ENCODE measurements around the gene PSORS1C2.

The PSORS1C2 gene

DNA sequence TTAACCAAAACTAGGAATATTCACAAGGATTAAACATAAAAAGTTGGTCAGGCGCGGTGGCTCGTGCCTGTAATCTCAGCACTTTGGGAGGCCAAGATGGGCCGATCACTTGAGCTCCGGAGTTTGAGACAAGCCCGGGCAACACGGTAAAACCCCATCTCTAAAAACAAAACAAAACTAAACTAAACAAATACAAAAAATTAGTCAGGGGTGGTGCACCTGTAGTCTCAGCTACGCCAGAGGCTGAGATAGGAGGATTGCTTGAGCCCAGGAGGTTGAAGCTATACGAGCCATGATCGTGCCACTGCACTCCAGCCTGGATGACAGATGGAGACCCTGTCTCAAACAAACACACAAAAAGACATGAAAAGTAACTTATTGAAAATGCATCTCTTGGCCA lies 3.2 kb downstream of the PSORS1C2 start:
- no peak for DNase-seq

DNA sequence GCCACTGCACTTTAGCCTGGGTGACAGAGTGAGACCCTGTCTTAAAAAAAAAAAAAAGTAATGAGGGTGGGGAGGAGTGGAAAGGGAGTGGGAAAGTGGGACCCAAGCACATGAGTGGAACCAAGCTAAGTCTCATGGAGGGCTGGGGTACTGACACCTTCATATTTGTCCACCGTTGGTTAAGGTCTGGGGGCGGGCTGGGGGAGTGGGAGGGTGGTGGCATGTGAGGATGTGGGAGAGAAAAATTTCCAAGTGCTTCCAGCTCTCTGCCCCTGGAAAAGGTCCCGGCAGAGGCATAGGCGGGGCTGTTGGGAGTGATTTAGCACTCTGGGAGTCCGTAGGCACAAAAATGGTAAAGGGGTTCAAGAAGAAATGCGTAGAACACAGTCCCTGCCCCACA lies 6.1 kb downstream of the PSORS1C2 start:
- DNase-seq: no peak

DNA sequence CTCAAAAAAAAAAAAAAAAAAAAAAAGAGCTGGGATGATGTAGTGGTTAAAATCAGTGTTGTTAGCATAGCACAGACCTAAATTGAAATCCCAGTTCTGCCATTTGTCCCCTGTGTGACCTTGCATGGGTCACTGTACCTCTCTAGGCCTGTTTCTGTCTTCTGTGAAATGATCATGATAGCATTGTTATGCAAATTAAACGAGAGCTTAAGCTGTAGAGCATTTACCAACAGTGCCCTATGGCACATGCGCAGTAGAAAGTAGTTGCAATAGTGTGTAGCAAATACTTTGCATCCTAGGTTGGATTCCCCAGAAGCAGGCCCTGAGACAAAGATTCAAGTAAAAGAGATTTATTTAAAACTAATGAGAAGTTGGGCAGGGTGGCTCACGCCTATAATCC lies 7.3 kb downstream of the PSORS1C2 start:
- no peak for DNase-seq

DNA sequence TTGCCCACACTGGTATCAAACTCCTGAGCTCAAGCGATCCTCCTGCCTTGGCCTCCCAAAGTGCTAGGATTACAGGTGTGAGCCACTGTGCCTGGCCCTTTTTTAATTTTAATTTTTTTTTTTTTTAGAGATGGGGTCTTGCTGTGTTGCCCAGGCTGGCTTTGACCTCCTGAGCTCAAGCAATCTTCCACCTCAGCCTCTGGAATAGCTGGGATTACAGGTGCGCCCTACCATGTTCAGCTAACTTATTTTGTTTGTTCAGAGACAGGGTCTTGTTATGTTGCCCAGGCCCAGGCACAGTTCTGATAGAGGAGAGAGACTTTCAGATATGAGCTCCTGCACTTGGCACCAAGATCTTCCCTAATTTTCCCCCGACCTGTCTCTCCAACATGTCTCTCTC lies 8.1 kb downstream of the PSORS1C2 start:
- DNase-seq: no peak

DNA sequence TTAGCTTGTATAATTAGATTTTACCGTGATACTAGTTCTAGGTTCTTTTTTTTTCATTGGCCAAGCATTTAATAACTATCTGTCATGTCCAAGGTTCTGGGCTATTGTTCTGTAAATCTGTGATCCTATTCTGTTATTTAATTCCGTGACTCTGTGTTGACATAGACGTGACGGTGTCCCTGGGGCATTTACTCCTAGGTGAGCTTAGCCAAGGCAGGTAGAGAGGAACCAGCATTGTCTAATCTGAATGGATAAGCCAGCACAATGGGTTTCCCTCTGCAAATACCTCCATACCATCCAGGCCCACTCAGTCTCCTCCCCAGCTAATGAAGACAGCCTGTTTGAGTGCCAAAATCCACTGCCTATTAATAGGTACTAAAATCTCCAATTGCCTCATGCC lies 9.7 kb downstream of the PSORS1C2 start:
- no peak for DNase-seq

DNA sequence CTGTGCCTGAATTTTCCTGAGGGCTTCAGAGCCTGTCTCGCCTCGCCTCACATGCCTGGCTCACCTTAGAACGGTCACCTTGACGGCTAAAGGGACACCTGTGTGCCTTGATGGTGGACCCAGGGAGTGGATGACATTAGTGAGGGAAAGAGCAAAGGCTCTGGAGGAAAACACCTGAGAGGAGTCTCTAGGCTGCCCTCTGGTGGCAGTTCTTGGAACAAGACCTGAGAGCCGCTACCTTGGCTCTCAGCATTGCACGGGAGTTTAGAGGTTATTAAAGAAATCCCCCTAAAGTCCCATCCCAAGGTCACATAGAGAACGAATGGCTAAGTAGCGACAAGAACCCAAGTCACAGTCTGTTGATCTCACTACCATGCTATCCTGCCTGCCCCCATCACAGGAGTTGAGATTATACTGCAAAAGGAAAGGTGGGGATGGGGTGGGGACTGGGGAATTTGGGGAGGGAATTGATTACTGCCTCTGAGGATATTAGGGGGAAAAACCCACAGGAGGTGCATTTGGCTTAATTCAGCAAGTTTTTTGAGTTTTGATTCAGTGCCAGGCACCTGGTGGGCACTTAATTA lies 10.7 kb downstream of the PSORS1C2 start:
- DNase-seq: no peak

DNA sequence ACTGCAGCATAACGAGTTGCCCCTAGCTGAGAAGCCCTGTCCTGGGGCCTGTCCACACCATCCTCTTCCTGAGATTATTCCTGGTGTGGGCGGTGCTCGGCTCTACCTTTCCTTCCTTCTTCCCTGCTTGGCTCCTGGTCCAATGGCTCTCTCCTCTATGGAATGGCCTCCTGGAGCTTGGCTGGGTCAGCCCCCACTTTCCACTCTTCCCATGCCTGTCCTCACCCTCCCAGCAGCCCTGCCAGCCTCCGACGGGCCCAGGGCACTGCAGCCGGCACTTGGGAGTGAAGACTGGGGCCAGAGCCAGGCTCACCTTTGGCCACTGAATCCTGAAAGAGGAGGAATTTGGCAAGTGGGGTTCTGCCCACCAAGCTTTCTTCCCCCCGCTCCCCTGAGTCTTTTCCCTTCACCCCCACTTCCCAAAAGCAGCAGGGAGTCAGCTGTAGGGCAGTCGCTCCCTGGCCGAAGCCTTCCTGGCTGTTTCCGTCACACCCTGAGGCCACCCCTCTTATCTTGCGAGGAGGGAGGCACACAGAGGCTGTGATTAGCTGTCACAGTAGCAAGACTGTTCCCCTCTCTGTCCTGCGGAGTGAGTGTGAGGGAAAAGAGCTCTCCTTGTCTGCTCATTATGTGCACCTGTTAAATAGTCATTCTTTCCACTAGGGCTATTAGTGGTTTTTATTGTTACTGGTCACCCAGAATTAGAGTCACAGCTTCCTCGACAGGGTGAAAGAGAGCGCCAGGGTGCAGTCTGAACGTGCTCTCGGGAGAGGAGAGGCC lies 12.3 kb downstream of the PSORS1C2 start:
- DNase-seq: no peak

DNA sequence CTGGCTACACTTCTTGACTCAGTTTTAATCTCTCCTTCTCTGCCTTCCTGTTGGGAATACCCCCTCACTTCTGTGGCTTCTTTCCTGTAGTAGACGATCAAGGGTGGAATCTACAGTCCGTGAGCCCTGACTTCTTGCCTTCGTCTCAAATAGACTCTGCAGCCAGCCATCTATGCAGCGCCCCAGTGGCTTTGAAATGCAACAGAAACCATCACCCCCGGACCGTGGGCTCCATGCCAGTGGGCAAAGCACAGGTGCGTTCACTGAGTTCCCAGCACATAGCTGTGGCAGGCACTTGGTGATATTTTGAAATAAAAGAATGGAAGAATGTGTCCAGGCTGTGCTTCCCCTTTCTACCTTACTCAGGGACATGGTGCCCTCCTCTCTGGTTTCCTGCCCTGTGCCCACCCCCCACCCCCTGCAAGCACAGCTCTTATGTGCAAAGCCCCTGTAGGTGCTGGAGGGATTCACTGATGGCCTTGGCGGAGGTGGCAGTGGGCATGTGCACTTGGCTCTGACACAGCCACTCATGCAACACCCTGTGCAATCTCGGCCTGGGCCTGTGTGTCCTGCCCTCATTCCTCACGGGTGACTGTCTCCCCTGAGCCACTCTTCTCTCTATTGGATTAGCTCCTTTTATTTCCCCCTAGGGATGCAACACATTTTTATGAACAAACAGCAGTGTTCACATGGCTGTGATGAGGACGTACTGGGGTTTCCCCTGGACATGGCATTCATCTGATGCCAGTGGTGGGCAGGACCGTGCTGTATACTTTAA lies 13.1 kb downstream of the PSORS1C2 start:
- no peak for DNase-seq

DNA sequence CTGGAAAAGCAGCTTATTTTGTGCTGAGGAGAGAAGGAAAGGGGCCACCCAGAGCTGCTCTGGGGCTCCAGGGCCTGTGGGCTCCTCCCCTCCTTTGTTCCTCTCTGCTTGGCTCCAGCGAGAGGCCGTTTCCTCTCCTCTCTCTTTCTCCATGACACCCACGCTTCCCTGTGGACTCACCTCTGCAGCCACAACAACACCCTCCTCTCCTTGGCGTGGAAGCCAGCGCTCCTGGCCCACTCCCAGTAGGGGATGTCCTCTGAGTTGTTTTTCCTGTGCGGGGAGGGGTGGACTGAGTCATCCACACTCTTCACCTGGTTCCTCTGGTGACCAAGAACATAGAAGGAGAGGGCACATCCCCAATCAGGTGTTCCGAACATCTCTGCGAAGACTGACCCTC lies 13.7 kb downstream of the PSORS1C2 start:
- no peak for DNase-seq

DNA sequence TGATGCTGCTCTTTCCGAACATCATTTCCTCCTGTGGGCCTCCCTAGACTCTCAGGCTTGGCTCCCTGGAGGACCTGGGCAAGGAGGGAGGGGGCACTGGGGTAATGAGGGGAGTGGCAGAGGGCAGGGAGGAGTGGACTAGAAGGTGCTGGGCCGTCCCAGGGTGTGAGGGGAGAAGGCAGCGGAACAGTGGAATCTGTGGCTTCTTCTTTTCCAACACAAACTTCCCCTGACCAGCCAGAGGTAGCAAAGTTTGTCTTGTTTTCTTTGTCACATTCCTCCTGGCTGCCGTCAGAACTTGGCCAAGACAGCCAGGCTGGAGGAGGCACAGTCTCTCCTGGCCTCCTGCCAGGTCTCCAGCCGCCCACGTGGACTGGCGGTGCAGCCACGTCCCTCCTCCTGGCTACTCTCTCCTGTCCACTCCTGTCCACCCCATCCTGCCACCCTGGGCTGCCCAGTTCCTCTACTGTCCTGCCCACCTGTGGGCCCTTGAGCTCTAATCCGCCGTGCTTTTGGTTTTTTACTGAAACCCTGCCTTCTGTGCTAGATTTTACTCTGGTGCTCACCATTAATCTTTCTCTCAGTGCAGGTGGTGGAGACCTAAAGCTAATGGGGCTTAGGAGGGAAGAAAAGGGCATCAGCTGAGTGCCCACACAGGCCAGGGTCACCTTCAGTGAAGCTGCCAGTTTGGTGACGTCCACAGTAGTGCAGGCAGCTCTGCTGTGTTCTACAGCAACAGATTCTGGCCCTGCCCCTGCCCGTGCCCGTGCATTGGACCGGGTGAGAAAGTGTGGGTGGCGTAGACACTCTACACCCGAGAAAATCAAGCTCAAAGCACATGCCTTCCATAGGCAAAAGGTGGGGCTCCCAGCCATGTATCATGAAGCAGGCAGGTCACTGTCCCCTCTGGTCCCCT lies 15.8 kb downstream of the PSORS1C2 start:
- DNase-seq: no peak

DNA sequence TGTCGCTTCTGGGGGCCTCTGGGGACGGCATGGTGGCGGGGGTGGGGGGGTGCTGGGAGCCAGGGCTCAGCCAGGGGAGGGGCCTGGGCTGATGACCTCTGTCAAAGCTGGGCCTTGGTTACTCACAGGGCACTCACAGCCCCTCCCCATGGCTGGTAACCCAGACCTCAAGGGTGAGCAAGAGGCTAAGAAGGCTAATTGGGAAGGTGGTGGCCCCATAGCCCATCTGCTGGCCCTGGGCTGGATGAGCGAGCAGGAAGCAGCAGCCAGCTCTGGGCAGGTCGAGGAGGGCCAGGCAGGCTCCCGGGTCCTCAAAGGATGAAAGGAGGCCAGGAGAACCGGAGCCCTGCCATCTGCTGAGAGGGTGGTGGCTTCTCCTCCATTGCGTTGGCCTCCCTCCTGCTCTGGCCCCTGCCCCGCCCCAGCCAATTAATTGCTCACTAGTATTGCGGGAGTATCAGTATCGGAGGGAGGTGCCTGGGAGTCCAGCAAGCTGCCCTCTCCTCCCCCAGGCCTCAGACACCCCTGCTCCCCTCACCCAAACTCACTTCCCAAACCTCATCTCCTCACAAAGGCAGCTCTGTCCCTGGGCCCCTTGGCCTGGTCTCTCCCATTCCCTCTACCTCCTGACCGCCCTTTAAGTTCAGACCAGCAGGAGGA lies 17.6 kb downstream of the PSORS1C2 start:
- no peak for DNase-seq

DNA sequence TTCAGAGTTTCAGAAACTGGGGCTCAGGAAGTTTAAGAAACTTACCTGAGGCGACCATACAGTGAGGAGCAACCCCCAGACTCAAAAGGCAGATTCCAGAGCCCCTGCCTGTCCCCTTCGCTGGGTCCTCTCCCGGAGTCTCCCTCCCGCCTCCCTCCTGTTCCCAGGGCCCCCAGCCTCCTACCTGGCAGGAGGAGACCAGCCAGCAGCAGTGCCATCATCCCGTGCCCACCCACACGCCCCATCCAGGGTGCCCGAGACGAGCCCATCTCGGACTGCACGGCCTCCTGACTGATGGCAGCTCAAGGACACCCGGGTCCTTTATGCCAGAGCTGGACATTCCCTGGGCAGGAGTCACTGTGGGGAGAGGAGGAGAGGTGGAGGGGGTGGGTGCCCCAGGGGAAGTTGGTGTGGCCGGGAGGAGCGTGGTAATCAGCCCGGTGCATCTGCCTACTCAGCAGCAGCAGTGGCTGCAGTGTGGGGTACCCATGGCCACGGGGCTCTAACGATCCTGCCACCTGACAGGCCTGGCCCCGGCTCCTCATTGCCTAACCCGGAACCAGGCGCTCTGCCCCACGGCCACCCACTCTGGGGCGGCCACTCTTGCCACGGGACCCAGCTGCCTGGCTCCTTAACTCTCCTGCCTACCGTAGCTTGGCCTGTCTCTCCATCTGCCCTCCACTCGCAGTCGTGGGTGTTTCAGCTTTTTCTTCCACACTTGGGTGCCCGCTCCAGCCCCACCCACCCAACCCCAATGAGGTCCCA lies 18.5 kb downstream of the PSORS1C2 start, which contains the start of gene CDSN:
Gene CDSN, minus strand, starts transcription at position 296 of the 765 bp plus-strand sequence. Its CDS starts 27 bp downstream, at position 269.
- DNase-seq: no peak

DNA sequence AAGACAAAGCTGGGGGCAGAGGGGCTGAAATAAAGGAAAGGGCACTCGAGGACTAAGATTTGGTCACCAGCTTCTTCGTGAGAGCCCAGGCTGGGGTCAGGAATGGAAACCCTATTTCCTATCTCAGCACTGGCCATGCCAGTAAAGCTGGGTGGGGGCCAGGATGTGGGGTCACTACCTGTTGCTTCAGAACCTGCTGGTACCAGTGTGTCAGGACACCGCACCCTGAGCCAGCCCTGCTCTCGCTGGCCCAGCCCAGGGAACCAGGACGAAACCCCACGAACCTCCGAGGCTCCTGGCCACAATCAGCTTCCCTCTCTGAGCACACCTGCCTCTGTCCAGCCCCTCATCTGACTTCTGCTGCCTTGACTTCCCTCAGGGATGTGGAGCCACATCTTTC lies 20.7 kb downstream of the PSORS1C2 start:
- DNase-seq: no peak

DNA sequence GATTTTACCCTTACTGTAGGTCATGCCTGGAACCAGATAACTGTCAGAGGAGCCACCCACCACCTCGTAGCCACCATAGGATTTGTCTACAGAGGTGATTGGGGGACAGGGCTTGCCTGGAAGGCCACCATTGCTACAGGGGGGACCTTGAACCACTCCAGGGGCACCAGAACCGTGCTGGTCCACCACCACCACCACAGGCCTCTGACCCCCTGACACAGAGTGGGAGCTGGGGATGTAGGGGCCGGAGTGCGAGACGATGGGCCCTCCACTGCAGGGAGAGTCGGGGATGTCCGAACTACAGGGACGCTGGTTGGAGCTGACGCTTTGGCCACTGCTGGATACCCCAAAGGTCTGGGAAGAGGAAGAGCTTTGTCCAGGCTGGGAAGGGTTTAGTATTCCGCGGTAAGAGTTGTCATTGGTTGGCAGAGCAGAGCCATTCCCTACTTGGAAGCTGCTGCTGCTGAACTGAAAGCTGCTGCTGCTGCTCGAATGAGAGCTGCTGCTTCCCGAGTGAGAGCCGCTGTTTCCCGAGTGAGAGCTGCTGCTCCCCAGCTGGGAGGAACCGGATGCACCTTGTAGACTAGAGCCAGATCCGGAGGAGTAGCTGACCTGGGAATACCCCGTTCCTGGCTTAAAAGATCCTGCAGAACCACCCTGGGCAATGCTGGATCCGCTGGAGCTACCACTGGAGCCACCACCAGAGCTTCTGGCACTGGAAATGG lies 22.0 kb downstream of the PSORS1C2 start:
- DNase-seq: no peak

DNA sequence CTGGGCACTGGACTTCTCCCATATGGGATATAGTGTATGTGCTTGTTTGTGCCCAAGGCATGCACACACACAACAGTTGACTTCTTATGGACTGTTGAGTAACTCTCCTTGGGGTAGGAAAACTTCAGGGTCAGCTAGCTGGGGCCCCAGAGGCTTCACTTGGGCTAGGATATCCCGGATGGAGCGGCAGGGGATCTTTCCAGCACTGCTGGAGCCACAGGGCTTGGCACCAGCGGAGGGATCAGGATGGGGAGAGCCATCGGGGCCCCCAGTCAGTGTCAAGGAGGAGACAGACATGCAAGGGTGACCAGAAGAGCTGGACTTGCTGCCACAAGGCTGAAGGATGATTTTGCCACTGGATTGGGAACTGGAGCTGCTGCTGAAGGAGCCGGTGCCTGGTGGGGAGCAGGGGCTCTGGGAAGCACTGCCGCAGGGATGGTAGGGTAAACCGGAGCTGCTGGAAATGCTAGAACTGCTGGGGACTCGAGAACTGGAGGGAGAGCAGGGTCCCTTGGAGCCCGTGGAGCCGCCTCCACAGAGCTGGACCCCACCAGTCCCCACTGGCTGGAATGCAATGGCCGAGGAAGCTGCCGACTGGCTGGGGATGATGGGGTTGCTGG lies 22.8 kb downstream of the PSORS1C2 start:
- no peak for DNase-seq

DNA sequence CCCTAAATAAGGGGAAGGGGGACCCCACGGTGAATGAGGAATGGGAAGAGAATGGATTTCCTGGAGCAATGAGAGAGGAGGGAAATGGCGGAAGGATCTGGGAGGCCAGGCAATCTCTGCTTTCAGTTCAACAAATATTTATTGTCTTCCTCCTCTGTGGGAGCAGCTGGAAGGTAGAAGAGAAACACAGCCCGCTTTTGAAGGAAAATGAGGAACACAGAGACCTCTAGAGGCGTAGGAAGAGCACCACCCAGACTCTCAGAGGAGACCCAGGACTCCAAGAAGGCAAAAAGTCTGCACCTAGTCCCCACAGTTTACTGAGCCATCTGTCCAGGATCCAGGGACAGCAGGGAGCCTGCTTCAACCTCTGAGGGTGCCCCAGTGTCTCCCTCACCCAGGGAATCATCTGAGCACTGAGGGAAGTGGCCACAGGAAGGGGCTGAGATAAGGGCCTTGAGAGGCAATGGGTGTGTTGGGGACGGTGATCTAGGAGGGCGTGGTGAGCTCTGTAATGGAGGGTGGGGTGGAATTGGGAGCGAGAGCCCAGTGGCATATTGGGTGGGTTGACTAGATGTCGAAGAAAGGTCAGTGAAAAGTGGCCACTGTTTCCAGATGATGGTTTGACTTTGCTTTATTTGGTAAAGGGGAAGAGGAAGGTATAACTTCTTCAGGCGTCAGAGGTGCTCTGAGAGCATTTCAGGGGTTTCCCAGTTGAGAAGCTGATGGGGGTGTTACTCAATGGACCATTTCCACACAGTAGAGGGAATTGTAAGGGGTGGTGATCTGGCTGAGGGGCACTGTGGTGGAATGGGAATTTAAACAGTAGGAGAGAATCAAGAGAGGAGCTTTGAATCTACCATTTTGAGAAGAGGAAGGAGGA lies 23.7 kb downstream of the PSORS1C2 start:
- DNase-seq: no peak

DNA sequence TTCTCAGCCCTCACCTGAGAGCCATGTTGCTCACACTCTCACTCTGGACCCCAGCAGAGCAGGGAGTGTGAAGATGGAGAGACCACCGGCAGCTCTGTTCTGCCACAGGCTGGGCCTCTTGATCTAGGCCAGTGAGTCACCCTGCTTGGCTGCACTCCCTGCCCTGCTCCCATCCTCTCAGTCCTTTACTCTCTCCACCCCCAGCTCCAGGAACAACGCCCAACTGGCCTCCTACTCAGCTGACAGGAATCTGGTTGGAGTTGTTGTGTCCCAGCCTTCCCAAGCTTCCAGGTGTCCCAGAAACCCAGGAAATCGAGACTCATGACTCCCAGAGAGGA lies 24.4 kb downstream of the PSORS1C2 start, which contains the start of gene PSORS1C1:
Gene PSORS1C1, plus strand, starts transcription at position 260 of the 338 bp plus-strand sequence. CDS start 14,833 bp downstream, outside the sequence.
- DNase-seq: no peak

DNA sequence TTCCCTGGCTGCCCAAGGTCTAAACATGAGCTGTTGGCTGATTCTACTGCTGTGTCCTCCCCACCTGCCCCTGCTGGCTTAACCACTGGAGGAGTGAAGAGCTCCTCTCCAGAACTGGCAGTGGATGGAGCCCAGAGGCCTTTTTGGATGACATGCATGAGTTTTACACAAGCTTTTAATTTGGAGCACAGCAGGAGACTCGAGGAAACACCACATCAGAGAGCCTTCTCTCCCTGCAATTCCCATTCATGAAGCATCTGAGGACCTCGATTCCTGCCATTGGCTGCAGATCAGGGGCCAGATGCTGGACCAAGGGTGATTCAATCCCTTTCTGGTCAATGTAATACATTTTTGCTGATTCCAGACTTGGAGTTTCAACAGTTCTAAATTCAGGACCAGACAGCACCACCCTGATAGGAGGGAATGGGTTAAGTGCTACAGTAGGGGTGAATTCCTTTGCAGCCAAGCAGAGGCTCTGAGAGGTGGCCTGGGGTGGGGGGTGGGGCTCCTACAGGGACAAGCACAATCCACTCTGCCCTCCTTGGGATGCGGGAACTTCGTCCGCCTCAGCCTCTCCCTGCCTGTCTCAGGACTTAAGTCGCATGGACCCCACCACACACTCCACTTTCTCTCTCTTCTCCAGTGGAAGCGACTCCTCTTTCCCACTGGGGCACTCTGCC lies 24.9 kb downstream of the PSORS1C2 start:
- no peak for DNase-seq

DNA sequence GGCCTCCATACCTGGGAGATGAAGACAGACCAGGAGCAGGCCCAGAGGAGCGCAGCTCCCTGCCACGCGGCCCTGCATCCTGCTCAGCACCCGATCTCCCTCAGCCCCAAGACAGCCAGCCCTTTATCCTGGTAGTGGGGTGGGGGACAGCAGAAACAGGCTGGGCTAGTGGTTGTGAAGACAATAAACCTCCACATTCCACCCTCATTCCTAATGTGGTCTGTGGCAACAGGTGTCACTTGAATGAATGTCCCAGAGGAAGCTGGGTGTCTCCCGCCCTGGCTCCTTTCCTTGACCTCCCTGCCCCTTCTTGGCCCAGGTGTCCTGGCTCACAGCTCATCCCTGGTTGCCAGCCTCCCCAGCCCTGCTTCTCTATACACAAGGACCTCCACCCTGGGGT lies 26.4 kb downstream of the PSORS1C2 start, which contains the start of gene C6orf15:
Gene C6orf15, minus strand, starts transcription at position 98 of the 400 bp plus-strand sequence. Its CDS starts 20 bp downstream, at position 78.
- no peak for DNase-seq

Data from NCI-H187 treated with DMSO at 0.1 percent for 48 hours (cell line).